Activated B cell treated with CpG ODN at 0.5 μM for 24 hours (primary cell): ENCODE measurements around the gene NCKAP1. TPM values are rescaled to one million over a fixed set of nuclear protein-coding genes. Genes with fewer than 3 reads are reported as not detected.

ENCODE experiments used
- ATAC-seq: fragments of 200-7000 bp; cut with Tn5 transposase; one replicate; pipeline ENCODE4 v1.10.0; 2021; ENCODE audit warnings: low read depth, mild to moderate bottlenecking, moderate library complexity
- CTCF ChIA-PET: fragments of 350-600 bp; sonication (Branson Sonifier 250); formaldehyde crosslinking; loops from one replicate; lab custom pipeline; 2021; ENCODE audit warnings: antibody characterized with exemption; lab: Charles Lee
- POLR2A ChIA-PET: fragments of 350-600 bp; sonication (Branson Sonifier 250); formaldehyde crosslinking; loops from one replicate; lab custom pipeline; 2021; ENCODE audit warnings: antibody characterized with exemption; lab: Charles Lee
- DNase-seq: peaks from one replicate; pipeline ENCODE4 v3.0.0; 2022
- H3K27ac Mint-ChIP-seq: one replicate; pipeline ENCODE4 v1.8.0; 2020; ENCODE audit warnings: mixed read lengths
- H3K27me3 Mint-ChIP-seq: one replicate; pipeline ENCODE4 v1.8.0; 2021; ENCODE audit warnings: mixed read lengths
- H3K36me3 Mint-ChIP-seq: one replicate; pipeline ENCODE4 v1.8.0; 2021; ENCODE audit warnings: low read depth, mixed read lengths
- H3K4me1 Mint-ChIP-seq: one replicate; pipeline ENCODE4 v1.8.0; 2021; ENCODE audit warnings: mixed read lengths
- H3K4me3 Mint-ChIP-seq: one replicate; pipeline ENCODE4 v1.8.0; 2020; ENCODE audit warnings: mild to moderate bottlenecking, mixed read lengths
- H3K9me3 Mint-ChIP-seq: one replicate; pipeline ENCODE4 v1.8.0; 2020; ENCODE audit warnings: mixed read lengths
- CTCF ChIP-seq: fragments of 200-600 bp; IDR thresholded peaks from one replicate; pipeline ENCODE4 v1.8.0; 2022; ENCODE audit warnings: antibody characterized with exemption, mild to moderate bottlenecking
- intact Hi-C: fragments of 100-400 bp; cut with micrococcal nuclease; formaldehyde crosslinking; loops from one replicate; pipeline ENCODE4 v1.15.1; 2024
- total RNA-seq: library from RNA; stranded (reverse); gene quantifications from 2 replicates; pipeline ENCODE4 v1.2.3, GENCODE V29; 2022

The NCKAP1 gene
- total RNA-seq, 1 donor from 2014 or later, result not detected

- no peak for DNase-seq
- ChIA-PET POLR2A (no interaction called here), CTCF (no interaction called here)
- no peak for TF ChIP-seq CTCF
- Mint-ChIP-seq H3K4me3 (no peak overlapping the region), H3K27me3 (no peaks in the 10 kb centered on the region), H3K4me1 (no peaks in the 10 kb centered on the region), H3K36me3 (no peaks in the 10 kb centered on the region), H3K27ac (no peak overlapping the region), H3K9me3 (no peaks in the 10 kb centered on the region)
- intact Hi-C loops, result no loop called here
- no peak for ATAC-seq
Measured at GRCh38 chr2:182921234-182921633, 117.0 kb downstream of the NCKAP1 start.

DNA sequence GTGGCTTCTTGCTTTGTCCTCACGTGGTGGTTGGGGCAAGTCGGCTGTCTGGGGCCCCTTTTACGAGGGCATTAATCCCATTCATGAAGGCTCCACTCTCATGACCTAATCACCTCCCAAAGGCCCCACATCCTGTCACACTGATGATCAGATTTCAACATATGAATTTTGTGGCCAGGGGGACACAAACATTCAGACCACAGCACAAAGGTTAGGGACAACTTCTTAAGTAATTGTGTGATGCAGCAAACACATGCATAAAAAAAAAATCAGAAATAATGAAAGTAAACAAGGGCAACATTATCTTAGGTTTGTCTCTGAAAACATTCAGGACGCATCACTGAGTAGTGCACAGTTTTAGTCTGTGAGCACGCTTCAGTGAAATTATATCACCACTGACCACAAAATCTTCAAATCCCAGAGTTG is 117.6 kb downstream of the NCKAP1 start:
- DNase-seq, result no peak
- ChIA-PET POLR2A (no interaction called here), CTCF (no interaction called here)
- H3K4me1 Mint-ChIP-seq, result no peaks in the 10 kb centered on the region
- intact Hi-C loops, result no loop called here
- no peak overlapping the region for H3K4me3 Mint-ChIP-seq
- ATAC-seq, result no peak
- TF ChIP-seq CTCF, result no peak
- no peaks in the 10 kb centered on the region for H3K36me3 Mint-ChIP-seq
- H3K27me3 Mint-ChIP-seq, result no peaks in the 10 kb centered on the region
- H3K9me3 Mint-ChIP-seq, result no peaks in the 10 kb centered on the region
- H3K27ac Mint-ChIP-seq, result no peak overlapping the region

GRCh38 chr2:182920089-182920488 is 118.2 kb downstream of the NCKAP1 start:
- Mint-ChIP-seq H3K27me3 (no peaks in the 10 kb centered on the region), H3K27ac (no peak overlapping the region)

DNA sequence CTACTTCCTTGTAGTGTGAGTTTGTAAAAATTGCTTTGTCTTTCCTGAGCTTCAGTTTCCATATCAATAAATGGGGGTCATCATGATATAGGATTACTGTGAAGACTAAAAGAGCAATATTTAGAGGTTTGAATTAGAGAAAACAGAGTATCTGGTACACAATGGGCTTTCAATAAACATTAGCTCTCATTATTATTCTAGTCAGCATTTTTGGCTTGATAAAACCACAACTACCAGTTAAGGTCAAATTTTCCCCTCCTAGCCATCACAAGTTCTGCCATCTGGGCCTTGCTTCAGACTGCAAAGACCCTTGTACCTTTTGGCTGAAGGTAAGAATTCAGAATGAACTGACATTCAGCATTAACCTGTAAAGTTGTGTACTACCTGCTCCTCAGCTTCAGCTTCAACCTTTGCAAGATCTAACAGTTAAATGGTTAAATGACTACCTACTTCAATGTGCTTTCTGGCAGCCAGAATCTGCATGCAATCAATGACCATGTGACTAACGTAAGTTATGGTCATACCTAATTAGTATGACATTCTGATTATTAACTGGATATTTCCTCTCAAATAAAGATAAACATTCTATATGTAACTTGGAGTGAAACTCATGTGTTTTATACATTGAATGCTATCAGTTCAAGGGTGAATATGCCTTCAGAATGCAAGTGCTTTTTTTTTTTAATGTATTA is 119.2 kb downstream of the NCKAP1 start:
- no peaks in the 10 kb centered on the region for H3K36me3 Mint-ChIP-seq
- TF ChIP-seq CTCF, result no peak
- no peak overlapping the region for H3K4me3 Mint-ChIP-seq
- ATAC-seq, result no peak
- ChIA-PET CTCF (no interaction called here), POLR2A (no interaction called here)
- no peaks in the 10 kb centered on the region for H3K9me3 Mint-ChIP-seq
- H3K27ac Mint-ChIP-seq, result no peak overlapping the region
- intact Hi-C loops, result no loop called here
- no peaks in the 10 kb centered on the region for H3K4me1 Mint-ChIP-seq
- H3K27me3 Mint-ChIP-seq, result no peaks in the 10 kb centered on the region
- DNase-seq, result no peak

More at GRCh38 chr2:182920089-182920488, 118.2 kb downstream of the NCKAP1 start:
- ATAC-seq (no peak), DNase-seq (no peak)
- intact Hi-C loops, result no loop called here
- H3K4me1 Mint-ChIP-seq, result no peaks in the 10 kb centered on the region
- no peaks in the 10 kb centered on the region for H3K36me3 Mint-ChIP-seq
- no peaks in the 10 kb centered on the region for H3K9me3 Mint-ChIP-seq
- ChIA-PET POLR2A (no interaction called here), CTCF (no interaction called here)
- H3K4me3 Mint-ChIP-seq, result no peak overlapping the region
- TF ChIP-seq CTCF, result no peak

DNA sequence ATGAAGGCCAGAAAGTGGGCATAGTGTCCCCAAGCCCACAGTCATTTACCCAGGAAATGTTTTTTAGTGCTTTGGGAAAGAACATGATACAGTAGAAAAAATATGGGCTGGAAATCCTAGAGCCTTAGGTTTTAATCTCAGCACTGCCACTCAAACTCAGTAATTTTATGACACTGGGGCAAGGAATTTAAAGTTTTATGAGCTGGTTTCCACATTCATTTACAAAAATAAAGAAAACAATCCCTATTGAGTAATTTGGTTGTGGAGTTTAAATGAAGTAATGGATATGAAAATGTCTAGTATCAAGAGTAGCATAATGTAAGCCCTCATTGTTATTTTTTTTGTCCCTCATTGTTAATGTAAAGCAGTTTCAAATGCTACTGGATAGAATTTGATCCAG is 120.3 kb downstream of the NCKAP1 start:
- POLR2A ChIA-PET, result no interaction called here

More for the DNA sequence above, 120.3 kb downstream of the NCKAP1 start:
- no peaks in the 10 kb centered on the region for H3K9me3 Mint-ChIP-seq
- H3K4me1 Mint-ChIP-seq, result no peaks in the 10 kb centered on the region
- ATAC-seq (no peak), DNase-seq (no peak)
- no peak overlapping the region for H3K27ac Mint-ChIP-seq
- H3K4me3 Mint-ChIP-seq, result no peak overlapping the region
- no peaks in the 10 kb centered on the region for H3K36me3 Mint-ChIP-seq
- intact Hi-C loops, result no loop called here
- H3K27me3 Mint-ChIP-seq, result no peaks in the 10 kb centered on the region
- no peak for TF ChIP-seq CTCF
- CTCF ChIA-PET, result no interaction called here
